ENCODE data around the gene PTPRG.

DNA sequence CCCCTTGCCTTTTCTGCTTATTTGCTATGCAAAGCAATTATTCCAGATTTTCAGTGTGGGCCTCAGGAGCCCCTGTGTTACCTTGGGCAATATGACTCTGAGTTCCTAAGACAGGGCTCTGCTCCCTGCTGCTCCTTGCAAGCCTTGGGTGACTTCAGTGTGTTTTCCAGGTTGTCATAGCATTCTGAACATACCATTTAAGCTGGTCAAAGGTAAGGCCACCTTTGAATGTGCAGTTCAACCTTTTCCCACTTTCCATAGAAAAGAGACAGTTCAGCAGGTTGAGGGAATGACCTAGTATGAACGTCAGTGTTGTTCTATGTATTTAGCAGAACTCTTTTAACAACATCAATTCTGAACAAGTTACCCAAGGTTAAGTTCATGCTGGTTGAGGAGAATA lies 302.2 kb downstream of the PTPRG start:
- TF ChIP-seq, protein P1, sequence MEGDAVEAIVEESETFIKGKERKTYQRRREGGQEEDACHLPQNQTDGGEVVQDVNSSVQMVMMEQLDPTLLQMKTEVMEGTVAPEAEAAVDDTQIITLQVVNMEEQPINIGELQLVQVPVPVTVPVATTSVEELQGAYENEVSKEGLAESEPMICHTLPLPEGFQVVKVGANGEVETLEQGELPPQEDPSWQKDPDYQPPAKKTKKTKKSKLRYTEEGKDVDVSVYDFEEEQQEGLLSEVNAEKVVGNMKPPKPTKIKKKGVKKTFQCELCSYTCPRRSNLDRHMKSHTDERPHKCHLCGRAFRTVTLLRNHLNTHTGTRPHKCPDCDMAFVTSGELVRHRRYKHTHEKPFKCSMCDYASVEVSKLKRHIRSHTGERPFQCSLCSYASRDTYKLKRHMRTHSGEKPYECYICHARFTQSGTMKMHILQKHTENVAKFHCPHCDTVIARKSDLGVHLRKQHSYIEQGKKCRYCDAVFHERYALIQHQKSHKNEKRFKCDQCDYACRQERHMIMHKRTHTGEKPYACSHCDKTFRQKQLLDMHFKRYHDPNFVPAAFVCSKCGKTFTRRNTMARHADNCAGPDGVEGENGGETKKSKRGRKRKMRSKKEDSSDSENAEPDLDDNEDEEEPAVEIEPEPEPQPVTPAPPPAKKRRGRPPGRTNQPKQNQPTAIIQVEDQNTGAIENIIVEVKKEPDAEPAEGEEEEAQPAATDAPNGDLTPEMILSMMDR (IDR thresholded peaks at IDR 0.05): no peak
- no peak for TF ChIP-seq POLR2A (IDR thresholded peaks at IDR 0.05)
